ENCODE results near the gene FSTL4. TPM values are rescaled to one million over a fixed set of nuclear protein-coding genes. Genes with fewer than 3 reads are reported as not detected.
"Not testable (repeated sequence)": the region's sequence is repeated elsewhere in the genome, so short reads cannot be mapped to it uniquely, and the experiment has no call there.

The FSTL4 gene
- total RNA-seq, 4 donors from 2014 or later, result 0.22 to 0.47 (median 0.27) TPM; not detected in 1

GRCh38 chr5:133396814-133397213 is 215.5 kb downstream of the FSTL4 start:
- Histone ChIP-seq H3K9me3 (no peaks in the 10 kb centered on the region), H3K27me3 (peaks cover 22% of the 10 kb centered on the region), H3K27ac (no peak overlapping the region), H3K36me3 (no peaks in the 10 kb centered on the region), H3K4me3 (no peak overlapping the region), H3K4me1 (no peaks in the 10 kb centered on the region)
- no peak for TF ChIP-seq CTCF (IDR thresholded peaks at IDR 0.05)
- no peak for TF ChIP-seq POLR2A (IDR thresholded peaks at IDR 0.05)
- no peak for TF ChIP-seq POLR2AphosphoS5 (IDR thresholded peaks at IDR 0.05)
- no peak for TF ChIP-seq EP300 (IDR thresholded peaks at IDR 0.05)
- 33 to 39% methylated on average over 3 to 7 of the region's 7 CpGs for WGBS, 2 donors (ENCODE audit: low coverage in 1 of 2)
- ATAC-seq, result no peak

GRCh38 chr5:133396187-133396741 is 216.1 kb downstream of the FSTL4 start:
- Histone ChIP-seq H3K4me3 (no peak overlapping the region), H3K27ac (no peak overlapping the region), H3K36me3 (no peaks in the 10 kb centered on the region), H3K4me1 (no peaks in the 10 kb centered on the region), H3K27me3 (peaks cover 28% of the 10 kb centered on the region), H3K9me3 (no peaks in the 10 kb centered on the region)
- 68% methylated on average over 4 of the region's 6 CpGs; no CpG with 5 or more reads in 1 of the 2 donors for WGBS, 2 donors (ENCODE audit: low coverage in 1 of 2)
- no peak for ATAC-seq
- no peak for TF ChIP-seq POLR2AphosphoS5 (IDR thresholded peaks at IDR 0.05)
- TF ChIP-seq CTCF (IDR thresholded peaks at IDR 0.05), result no peak
- TF ChIP-seq EP300 (IDR thresholded peaks at IDR 0.05), result no peak
- TF ChIP-seq POLR2A (IDR thresholded peaks at IDR 0.05), result no peak

- not testable (repeated sequence) for ATAC-seq, H3K4me1 ChIP-seq, H3K4me3 ChIP-seq, H3K36me3 ChIP-seq, H3K9me3 ChIP-seq, H3K27ac ChIP-seq
- 95 to 96% methylated on average over 8 to 9 of the region's 21 CpGs for WGBS, 2 donors (ENCODE audit: low coverage in 1 of 2)
- H3K27me3 ChIP-seq, result peaks cover 30% of the 10 kb centered on the region
Measured at GRCh38 chr5:133395207-133395606, 217.1 kb downstream of the FSTL4 start.

GRCh38 chr5:133394477-133394817 is 217.9 kb downstream of the FSTL4 start:
- H3K36me3 ChIP-seq, H3K4me3 ChIP-seq, ATAC-seq, H3K9me3 ChIP-seq, H3K4me1 ChIP-seq, H3K27ac ChIP-seq: not testable (repeated sequence)
- H3K27me3 ChIP-seq, result peaks cover 25% of the 10 kb centered on the region
- WGBS, 2 donors (ENCODE audit: low coverage in 1 of 2), result no CpG with 5 or more reads among the region's 22 CpGs

- Histone ChIP-seq H3K4me1 (no peaks in the 10 kb centered on the region), H3K27me3 (peaks cover 23% of the 10 kb centered on the region), H3K9me3 (no peaks in the 10 kb centered on the region), H3K36me3 (no peaks in the 10 kb centered on the region), H3K4me3 (no peak overlapping the region), H3K27ac (no peak overlapping the region)
- no peak for ATAC-seq
- WGBS, 2 donors (ENCODE audit: low coverage in 1 of 2), result 100% methylated on average over 1 of the region's 17 CpGs; no CpG with 5 or more reads in 1 of the 2 donors
- TF ChIP-seq EP300 (IDR thresholded peaks at IDR 0.05) (no peak), POLR2A (IDR thresholded peaks at IDR 0.05) (no peak), POLR2AphosphoS5 (IDR thresholded peaks at IDR 0.05) (no peak)
Measured at GRCh38 chr5:133393776-133394476, 218.4 kb downstream of the FSTL4 start.

GRCh38 chr5:133392448-133392847 is 219.9 kb downstream of the FSTL4 start:
- H3K9me3 ChIP-seq, result no peaks in the 10 kb centered on the region
- no peak for ATAC-seq
- TF ChIP-seq CTCF (IDR thresholded peaks at IDR 0.05), result no peak
- no peak for TF ChIP-seq EP300 (IDR thresholded peaks at IDR 0.05)
- TF ChIP-seq POLR2AphosphoS5 (IDR thresholded peaks at IDR 0.05), result no peak
- TF ChIP-seq POLR2A (IDR thresholded peaks at IDR 0.05), result no peak

More at GRCh38 chr5:133392448-133392847, 219.9 kb downstream of the FSTL4 start:
- WGBS, 2 donors (ENCODE audit: low coverage in 1 of 2), result 66 to 78% methylated on average over 3 to 4 of the region's 4 CpGs
- H3K4me3 ChIP-seq, result no peak overlapping the region
- peaks cover 27% of the 10 kb centered on the region for H3K27me3 ChIP-seq
- no peak overlapping the region for H3K27ac ChIP-seq
- no peaks in the 10 kb centered on the region for H3K36me3 ChIP-seq
- no peaks in the 10 kb centered on the region for H3K4me1 ChIP-seq
